PC-3 (cell line): ENCODE data around the gene AP5Z1. TPM values are rescaled to one million over a fixed set of nuclear protein-coding genes. Genes with fewer than 3 reads are reported as not detected.
A peak's percentile ranks its signal among the peaks of the same experiment; 100 is the strongest.

Experiments
- ATAC-seq: fragments of 200-7000 bp; cut with Tn5 transposase; 2 replicates; pipeline ENCODE4 v1.9.1; 2020; ENCODE audit warnings: mild to moderate bottlenecking, moderate library complexity
- BruUV-seq: library from RNA; stranded (reverse); fragments of 400-500 nt; replicated peaks from 2 replicates; lab custom pipeline; 2021; lab: Mats Ljungman, UMichigan
- CTCF ChIA-PET: fragments of 300-600 bp; sonication (Branson Sonifier 250); formaldehyde crosslinking; loops from one replicate; lab custom pipeline; 2022; ENCODE audit warnings: antibody characterized with exemption; lab: Charles Lee
- POLR2A ChIA-PET: fragments of 300-600 bp; sonication (Branson Sonifier 250); formaldehyde crosslinking; loops from one replicate; lab custom pipeline; 2022; ENCODE audit warnings: antibody characterized with exemption; ENCODE audit not compliant: unreplicated experiment; lab: Charles Lee
- DNase-seq: peaks from one replicate; pipeline ENCODE4 v3.0.0-alpha.2; 2015
- H2AFZ ChIP-seq: fragments of 300-600 bp; sonication (generic); 2 replicates; pipeline ENCODE4 v1.6.0; 2016; ENCODE audit warnings: antibody characterized with exemption, low read length
- H3F3A ChIP-seq: fragments of 300-600 bp; sonication (generic); one replicate; pipeline ENCODE4 v1.6.0; 2017; ENCODE audit warnings: antibody characterized with exemption, low read length, control low read depth, mild to moderate bottlenecking; ENCODE audit not compliant: unreplicated experiment
- H3K27ac ChIP-seq: fragments of 300-600 bp; sonication (generic); 2 replicates; pipeline ENCODE4 v1.5.1; 2016; ENCODE audit warnings: mild to moderate bottlenecking, low read length
- H3K27me3 ChIP-seq: fragments of 300-600 bp; sonication (generic); 2 replicates; pipeline ENCODE4 v1.6.1; 2016; ENCODE audit warnings: low read length, mixed read lengths
- H3K36me3 ChIP-seq: fragments of 300-600 bp; sonication (generic); 2 replicates; pipeline ENCODE4 v1.6.1; 2016; ENCODE audit warnings: low read depth, mixed run types, low read length, mixed read lengths
- H3K4me1 ChIP-seq: fragments of 300-600 bp; sonication (generic); 2 replicates; pipeline ENCODE4 v1.5.1; 2016; ENCODE audit warnings: low read length; ENCODE audit not compliant: insufficient read depth
- H3K4me2 ChIP-seq: fragments of 300-600 bp; sonication (generic); 2 replicates; pipeline ENCODE4 v1.6.0; 2016; ENCODE audit warnings: low read length
- H3K4me3 ChIP-seq: fragments of 300-600 bp; sonication (generic); 2 replicates; pipeline ENCODE4 v1.5.1; 2016; ENCODE audit warnings: mild to moderate bottlenecking, low read length, mixed read lengths
- H3K79me2 ChIP-seq: fragments of 300-600 bp; sonication (generic); 2 replicates; pipeline ENCODE4 v1.6.1; 2017; ENCODE audit warnings: low read length, mixed read lengths
- H3K9ac ChIP-seq: fragments of 300-600 bp; sonication (generic); 2 replicates; pipeline ENCODE4 v1.6.0; 2016; ENCODE audit warnings: mild to moderate bottlenecking, low read length
- H3K9me2 ChIP-seq: fragments of 300-600 bp; sonication (generic); replicated peaks from 2 replicates; pipeline ENCODE4 v1.6.1; 2016; ENCODE audit warnings: mixed run types, low read length, mixed read lengths
- H3K9me3 ChIP-seq: fragments of 300-600 bp; sonication (generic); 2 replicates; pipeline ENCODE4 v1.6.1; 2016; ENCODE audit warnings: low read length, mixed read lengths
- H4K20me1 ChIP-seq: fragments of 300-600 bp; sonication (generic); 2 replicates; pipeline ENCODE4 v1.6.1; 2016; ENCODE audit warnings: low read length, mixed read lengths
- EZH2 ChIP-seq: fragments of 300-600 bp; sonication (generic); IDR thresholded peaks from one replicate; pipeline ENCODE4 v1.6.1; 2017; ENCODE audit warnings: antibody characterized with exemption, mild to moderate bottlenecking, low read length; ENCODE audit not compliant: unreplicated experiment
- EZH2phosphoT487 ChIP-seq: fragments of 300-600 bp; sonication (generic); IDR thresholded peaks from 2 replicates; pipeline ENCODE4 v1.6.1; 2018; ENCODE audit warnings: mild to moderate bottlenecking, antibody characterized with exemption, low read length, borderline replicate concordance
- intact Hi-C: fragments of 100-400 bp; cut with micrococcal nuclease; formaldehyde crosslinking; loops from 2 replicates; pipeline ENCODE4 v1.9.0; 2023
- total RNA-seq: library from RNA; depleted of rRNA; stranded (reverse); fragments of >200 nt; gene quantifications from 2 replicates; pipeline ENCODE4 v1.2.3, GENCODE V29; 2014
- TF ChIP-seq, protein P1 (sequence below): fragments of 300-600 bp; sonication (generic); conservative IDR thresholded peaks from 2 replicates; pipeline ENCODE4 v1.5.1; 2017; ENCODE audit warnings: antibody characterized with exemption, low read depth, mild to moderate bottlenecking, low read length

AP5Z1 gene
- total RNA-seq, 1 experiment from 2014 or later = 36.6 TPM

GRCh38 chr7:4775848-4776623 lies 613 bp downstream of the AP5Z1 start:
- H4K20me1 ChIP-seq = 0 out of 2 replicates have a peak, but pooled peaks cover 3% of the 10 kb centered on the region
- CTCF ChIA-PET = interaction anchor here (1.4 kb wide), 1 partner anchor 107 kb away, joined by 7 read pairs; the partner anchor contains the start of gene RADIL
- no peaks in the 10 kb centered on the region for H3K9me2 ChIP-seq
- H3K36me3 ChIP-seq = no peaks in the 10 kb centered on the region
- H3K27ac ChIP-seq = peak overlapping the region; percentile 59
- H3K4me3 ChIP-seq = peak overlapping the region; percentile 100
- H3K9ac ChIP-seq = peak overlapping the region; percentile 91
- TSS peak; percentile 78 for BruUV-seq
- POLR2A ChIA-PET = interaction anchor here (0.5 to 0.7 kb wide), 5 partner anchors 34 to 414 kb away, joined by 3 to 4 read pairs (median 3); partner anchors contain the start of gene WIPI2
- peaks cover 33% of the 10 kb centered on the region for H3K79me2 ChIP-seq
- peaks cover 12% of the 10 kb centered on the region for H3K4me1 ChIP-seq
- no peaks in the 10 kb centered on the region for H3F3A ChIP-seq
- H3K9me3 ChIP-seq = no peaks in the 10 kb centered on the region
- H3K4me2 ChIP-seq = peak overlapping the region; percentile 99
- TF ChIP-seq EZH2 = no peak
- TF ChIP-seq EZH2phosphoT487 = no peak
- peak overlapping the region; percentile 74 for H2AFZ ChIP-seq
- no peaks in the 10 kb centered on the region for H3K27me3 ChIP-seq
- DNase-seq (peak; percentile 24), ATAC-seq (peak; percentile 32)
- intact Hi-C loops = no loop called here

GRCh38 chr7:4779118-4779517 lies 3.7 kb downstream of the AP5Z1 start:
- Histone ChIP-seq H3K4me3 (no peak overlapping the region), H3K9me2 (no peaks in the 10 kb centered on the region), H3K27me3 (no peaks in the 10 kb centered on the region), H3F3A (no peaks in the 10 kb centered on the region), H3K27ac (no peak overlapping the region), H3K79me2 (peaks cover 33% of the 10 kb centered on the region), H4K20me1 (0 out of 2 replicates have a peak, but pooled peaks cover 3% of the 10 kb centered on the region), H3K36me3 (no peaks in the 10 kb centered on the region), H3K9ac (no peak overlapping the region), H3K9me3 (no peaks in the 10 kb centered on the region), H2AFZ (no peak overlapping the region), H3K4me2 (no peak overlapping the region), H3K4me1 (peaks cover 12% of the 10 kb centered on the region)
- ChIA-PET POLR2A (no interaction called here), CTCF (no interaction called here)
- no peak for ATAC-seq
- TF ChIP-seq EZH2 (no peak), EZH2phosphoT487 (no peak)
- TF ChIP-seq, protein P1, sequence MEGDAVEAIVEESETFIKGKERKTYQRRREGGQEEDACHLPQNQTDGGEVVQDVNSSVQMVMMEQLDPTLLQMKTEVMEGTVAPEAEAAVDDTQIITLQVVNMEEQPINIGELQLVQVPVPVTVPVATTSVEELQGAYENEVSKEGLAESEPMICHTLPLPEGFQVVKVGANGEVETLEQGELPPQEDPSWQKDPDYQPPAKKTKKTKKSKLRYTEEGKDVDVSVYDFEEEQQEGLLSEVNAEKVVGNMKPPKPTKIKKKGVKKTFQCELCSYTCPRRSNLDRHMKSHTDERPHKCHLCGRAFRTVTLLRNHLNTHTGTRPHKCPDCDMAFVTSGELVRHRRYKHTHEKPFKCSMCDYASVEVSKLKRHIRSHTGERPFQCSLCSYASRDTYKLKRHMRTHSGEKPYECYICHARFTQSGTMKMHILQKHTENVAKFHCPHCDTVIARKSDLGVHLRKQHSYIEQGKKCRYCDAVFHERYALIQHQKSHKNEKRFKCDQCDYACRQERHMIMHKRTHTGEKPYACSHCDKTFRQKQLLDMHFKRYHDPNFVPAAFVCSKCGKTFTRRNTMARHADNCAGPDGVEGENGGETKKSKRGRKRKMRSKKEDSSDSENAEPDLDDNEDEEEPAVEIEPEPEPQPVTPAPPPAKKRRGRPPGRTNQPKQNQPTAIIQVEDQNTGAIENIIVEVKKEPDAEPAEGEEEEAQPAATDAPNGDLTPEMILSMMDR = no peak
- intact Hi-C loops = no loop called here
- no TSS peak for BruUV-seq
- no peak for DNase-seq

- POLR2A ChIA-PET = no interaction called here
- no TSS peak for BruUV-seq
- Histone ChIP-seq H3K9ac (no peak overlapping the region), H4K20me1 (0 out of 2 replicates have a peak, but pooled peaks cover 3% of the 10 kb centered on the region), H3K4me3 (no peak overlapping the region), H3K79me2 (peaks cover 22% of the 10 kb centered on the region), H2AFZ (no peak overlapping the region), H3K36me3 (no peaks in the 10 kb centered on the region), H3K4me2 (no peak overlapping the region), H3K9me2 (no peaks in the 10 kb centered on the region), H3K4me1 (peaks cover 5% of the 10 kb centered on the region), H3F3A (no peaks in the 10 kb centered on the region), H3K27me3 (no peaks in the 10 kb centered on the region), H3K9me3 (no peaks in the 10 kb centered on the region), H3K27ac (no peak overlapping the region)
- no peak for ATAC-seq
- CTCF ChIA-PET = no interaction called here
- TF ChIP-seq EZH2 = no peak
- no peak for DNase-seq
- intact Hi-C loops = no loop called here
These were observed 6.1 kb downstream of the AP5Z1 start for GRCh38 chr7:4781366-4782069.
